HCT116 (cell line): ENCODE measurements around the gene FLT3. TPM values are rescaled to one million over a fixed set of nuclear protein-coding genes. Genes with fewer than 3 reads are reported as not detected.
"Not testable (repeated sequence)": the region's sequence is repeated elsewhere in the genome, so short reads cannot be mapped to it uniquely, and the experiment has no call there.

Experiments
- ATAC-seq: fragments of 200-7000 bp; cut with Tn5 transposase; 2 replicates; pipeline ENCODE4 v1.9.1; 2020; ENCODE audit warnings: mild to moderate bottlenecking, moderate library complexity
- BruUV-seq: library from RNA; stranded (reverse); fragments of 400-500 nt; replicated peaks from 2 replicates; lab custom pipeline; 2021; lab: Mats Ljungman, UMichigan
- CTCF ChIA-PET: fragments of 300-600 bp; sonication (Branson Sonifier 250); formaldehyde crosslinking; loops from one replicate; lab custom pipeline; 2021; ENCODE audit warnings: antibody characterized with exemption; lab: Charles Lee
- POLR2A ChIA-PET: fragments of 300-600, 350-600 bp; sonication (Branson Sonifier 250); formaldehyde crosslinking; loops from one replicate; lab custom pipeline; 2021; ENCODE audit warnings: antibody characterized with exemption; lab: Charles Lee
- RAD21 ChIA-PET, 2 experiments: fragments of 300-600 bp; sonication (Branson Sonifier 250); formaldehyde crosslinking; loops; one replicate each; lab custom pipeline; 2023; ENCODE audit warnings: low total read pairs in 2 of 2; ENCODE audit not compliant: uncharacterized antibody in 2 of 2, unreplicated experiment in 2 of 2, low non-redundant PET in 1 of 2; lab: Charles Lee
- DNase-seq: peaks from one replicate; pipeline ENCODE4 v3.0.0-alpha.2; 2010; ENCODE audit warnings: low read depth, low spot score
- H2AFZ ChIP-seq: fragments of 200-600 bp; shearing (Covaris generic), sonication (generic); 2 replicates; pipeline ENCODE4 v1.6.1; 2017; ENCODE audit warnings: low read depth, mixed run types, mixed read lengths, antibody characterized with exemption, low read length; ENCODE audit not compliant: poor library complexity, severe bottlenecking
- H3K27ac ChIP-seq: 2 replicates; pipeline ENCODE4 v1.5.1; 2012; ENCODE audit warnings: low read depth, low read length
- H3K27me3 ChIP-seq: fragments of 200-600 bp; sonication (generic); 2 replicates; pipeline ENCODE4 v1.6.1; 2016; ENCODE audit warnings: mixed run types, low read length, mixed read lengths; ENCODE audit not compliant: insufficient read depth
- H3K36me3 ChIP-seq, 2 experiments: fragments of 200-500 bp in 1 of 2; fragments of 200-600 bp in 1 of 2; sonication (Bioruptor generic) in 1 of 2; sonication (generic) in 1 of 2; 2 replicates each; pipeline versions ENCODE4 v1.5.1 to v1.6.1; 2014 to 2016; ENCODE audit warnings: low read length in 2 of 2, inconsistent platforms in 1 of 2, mixed read lengths in 1 of 2, mixed run types in 1 of 2; ENCODE audit not compliant: insufficient read depth in 2 of 2, control insufficient read depth in 1 of 2
- H3K4me1 ChIP-seq, 2 experiments: fragments of 200-600 bp in 1 of 2; sonication (generic) in 1 of 2; 2 replicates each; pipeline versions ENCODE4 v1.5.1 to v1.6.1; 2012 to 2017; ENCODE audit warnings: low read length in 2 of 2, inconsistent platforms in 1 of 2, mild to moderate bottlenecking in 1 of 2, mixed read lengths in 1 of 2, mixed run types in 1 of 2, moderate library complexity in 1 of 2; ENCODE audit not compliant: insufficient read depth in 2 of 2, control insufficient read depth in 1 of 2
- H3K4me2 ChIP-seq: fragments of 200-600 bp; sonication (generic); 2 replicates; pipeline ENCODE4 v1.6.1; 2017; ENCODE audit warnings: mixed run types, low read length, mixed read lengths
- H3K4me3 ChIP-seq, 2 experiments: fragments of 200-600 bp in 1 of 2; sonication (generic) in 1 of 2; replicated peaks in 1 of 2; 2 replicates each; pipeline ENCODE4 v1.5.1; 2011 to 2016; ENCODE audit warnings: low read length in 2 of 2, control low read depth in 1 of 2, low read depth in 1 of 2, mild to moderate bottlenecking in 1 of 2, mixed read lengths in 1 of 2, mixed run types in 1 of 2
- H3K79me2 ChIP-seq: fragments of 200-600 bp; sonication (generic); 2 replicates; pipeline ENCODE4 v1.6.1; 2017; ENCODE audit warnings: mild to moderate bottlenecking, mixed run types, low read length, moderate library complexity, mixed read lengths; ENCODE audit not compliant: insufficient read depth
- H3K9ac ChIP-seq: fragments of 200-600 bp; sonication (generic); 2 replicates; pipeline ENCODE4 v1.6.1; 2016; ENCODE audit warnings: low read length, mixed read lengths
- H3K9me2 ChIP-seq: fragments of 200-600 bp; sonication (generic), shearing (Covaris generic); 2 replicates; pipeline ENCODE4 v1.6.1; 2017; ENCODE audit warnings: mixed run types, mild to moderate bottlenecking, moderate library complexity; ENCODE audit not compliant: insufficient read depth
- H3K9me3 ChIP-seq, 2 experiments: fragments of 200-500 bp in 1 of 2; fragments of 200-600 bp in 1 of 2; sonication (Bioruptor generic) in 1 of 2; sonication (generic) in 1 of 2; 2 replicates each; pipeline ENCODE4 v1.6.1; 2014 to 2017; ENCODE audit warnings: low read length in 2 of 2, mixed read lengths in 2 of 2, inconsistent platforms in 1 of 2, low read depth in 1 of 2, mild to moderate bottlenecking in 1 of 2, mixed run types in 1 of 2, moderate library complexity in 1 of 2; ENCODE audit not compliant: control insufficient read depth in 1 of 2, insufficient read depth in 1 of 2
- H4K20me1 ChIP-seq: fragments of 200-600 bp; sonication (generic), shearing (Covaris generic); 2 replicates; pipeline ENCODE4 v1.6.1; 2017; ENCODE audit warnings: mixed run types, mild to moderate bottlenecking, moderate library complexity; ENCODE audit not compliant: insufficient read depth
- ATF3 ChIP-seq: IDR thresholded peaks from 2 replicates; pipeline ENCODE4 v1.6.1; 2012
- CEBPB ChIP-seq: IDR thresholded peaks from 2 replicates; pipeline ENCODE4 v1.6.1; 2012; ENCODE audit warnings: low read depth
- EGR1 ChIP-seq: IDR thresholded peaks from 2 replicates; pipeline ENCODE4 v1.6.1; 2012; ENCODE audit warnings: low read depth
- ELF1 ChIP-seq: IDR thresholded peaks from 2 replicates; pipeline ENCODE4 v1.6.1; 2012; ENCODE audit warnings: low read depth, borderline replicate concordance
- EZH2 ChIP-seq: fragments of 200-600 bp; sonication (generic); IDR thresholded peaks from 2 replicates; pipeline ENCODE4 v1.6.1; 2017; ENCODE audit warnings: antibody characterized with exemption, mixed run types
- EZH2phosphoT487 ChIP-seq: fragments of 200-600 bp; IDR thresholded peaks from 2 replicates; pipeline ENCODE4 v1.6.1; 2018; ENCODE audit warnings: antibody characterized with exemption, borderline replicate concordance
- FOSL1 ChIP-seq: IDR thresholded peaks from 2 replicates; pipeline ENCODE4 v1.6.1; 2012; ENCODE audit warnings: low read depth
- JUND ChIP-seq: IDR thresholded peaks from 2 replicates; pipeline ENCODE4 v1.6.1; 2012
- POLR2A ChIP-seq: IDR thresholded peaks from 2 replicates; pipeline ENCODE4 v1.7.0; 2011; ENCODE audit warnings: borderline replicate concordance; ENCODE audit not compliant: insufficient read depth, insufficient read length; ENCODE audit errors: extremely low read depth
- RAD21 ChIP-seq: IDR thresholded peaks from 2 replicates; pipeline ENCODE4 v1.6.1; 2012; ENCODE audit warnings: low read depth, mild to moderate bottlenecking
- SIN3A ChIP-seq: IDR thresholded peaks from 2 replicates; pipeline ENCODE4 v1.6.1; 2012; ENCODE audit warnings: low read depth
- SP1 ChIP-seq: IDR thresholded peaks from 2 replicates; pipeline ENCODE4 v1.6.1; 2012; ENCODE audit warnings: low read depth
- SRF ChIP-seq: IDR thresholded peaks from 2 replicates; pipeline ENCODE4 v1.6.1; 2012; ENCODE audit warnings: low read depth
- TCF7L2 ChIP-seq: IDR thresholded peaks from 2 replicates; pipeline ENCODE4 v1.7.0; 2011; ENCODE audit warnings: borderline replicate concordance, inconsistent platforms; ENCODE audit not compliant: insufficient read depth, insufficient read length; ENCODE audit errors: extremely low read depth
- YY1 ChIP-seq: IDR thresholded peaks from 2 replicates; pipeline ENCODE4 v1.6.1; 2011; ENCODE audit warnings: low read length, low read depth, moderate library complexity, mild to moderate bottlenecking; ENCODE audit not compliant: insufficient replicate concordance; ENCODE audit errors: extremely low read depth
- ZFX ChIP-seq: fragments of 450-650 bp; IDR thresholded peaks from 2 replicates; pipeline ENCODE4 v1.6.1; 2017
- ZNF274 ChIP-seq: fragments of 200-500 bp; sonication (Bioruptor generic); IDR thresholded peaks from 2 replicates; pipeline ENCODE4 v1.6.1; 2014; ENCODE audit warnings: mild to moderate bottlenecking, low read depth, low read length, inconsistent platforms
- intact Hi-C: fragments of 100-400 bp; cut with micrococcal nuclease; formaldehyde crosslinking; loops from 2 replicates; pipeline ENCODE4 v1.10.0; 2022
- total RNA-seq: library from RNA; stranded (reverse); gene quantifications from one replicate; pipeline ENCODE4 v1.2.1, GENCODE V29; 2021; ENCODE audit not compliant: unreplicated experiment
- TF ChIP-seq, protein P1 (sequence below), 3 experiments: fragments of 200-600 bp in 1 of 3; sonication (generic) in 1 of 3; IDR thresholded peaks in 2 of 3; conservative IDR thresholded peaks in 1 of 3; 2 replicates each; pipeline ENCODE4 v1.5.1; 2012 to 2017; ENCODE audit warnings: low read depth in 2 of 3, low read length in 2 of 3, antibody characterized with exemption in 1 of 3, borderline replicate concordance in 1 of 3, control low read depth in 1 of 3, mild to moderate bottlenecking in 1 of 3, mixed read lengths in 1 of 3, mixed run types in 1 of 3, moderate library complexity in 1 of 3; ENCODE audit not compliant: insufficient read depth in 1 of 3

The FLT3 gene
- total RNA-seq, 1 experiment from 2014 or later, result 0.17 TPM

DNA sequence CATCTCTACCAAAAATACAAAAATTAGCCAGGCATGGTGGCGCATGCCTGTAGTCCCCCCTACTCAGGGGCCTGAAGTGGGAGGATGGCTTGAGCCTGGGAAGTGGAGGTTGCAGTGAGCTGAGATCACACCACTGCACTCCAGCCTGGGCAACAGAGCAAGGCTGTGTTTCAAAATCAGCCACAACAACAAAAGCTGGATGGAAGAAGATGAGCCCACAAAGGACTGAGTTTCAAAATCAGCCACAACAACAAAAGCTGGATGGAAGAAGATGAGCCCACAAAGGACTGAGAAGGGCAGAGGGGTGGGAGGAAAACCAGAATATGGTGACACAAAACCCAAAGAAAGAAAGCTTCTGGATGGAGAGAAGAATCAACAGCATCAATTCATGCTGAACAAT lies 67.9 kb downstream of the FLT3 start:
- H2AFZ ChIP-seq, H3K27ac ChIP-seq, H3K9me3 ChIP-seq, POLR2A ChIA-PET, H3K4me3 ChIP-seq, H3K9ac ChIP-seq, ATAC-seq, DNase-seq, H3K27me3 ChIP-seq, H3K9me2 ChIP-seq, H3K79me2 ChIP-seq, RAD21 ChIA-PET, CTCF ChIA-PET, H3K4me2 ChIP-seq, H4K20me1 ChIP-seq, intact Hi-C loops, H3K36me3 ChIP-seq, BruUV-seq: not testable (repeated sequence)
- peaks cover 8 to 20% of the 10 kb centered on the region in 2 experiments for H3K4me1 ChIP-seq

DNA sequence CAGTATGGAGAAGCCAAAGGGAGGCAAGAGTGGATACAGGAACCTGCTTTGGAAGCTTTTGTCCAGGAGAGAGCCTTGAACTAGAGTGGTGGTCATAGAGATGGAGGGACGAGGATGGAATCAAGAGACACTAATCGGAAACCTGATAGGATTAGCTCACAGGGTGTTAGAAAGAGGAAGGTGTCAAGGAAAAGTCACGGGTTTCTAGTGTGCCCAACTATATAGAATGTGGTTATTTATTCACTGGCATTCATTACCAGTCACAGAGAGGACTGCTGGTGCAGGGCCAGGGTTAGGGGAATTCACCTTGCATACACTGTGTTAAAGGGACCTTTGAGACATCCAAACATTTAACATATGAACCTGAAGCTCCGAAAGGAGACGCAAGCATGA lies 68.5 kb downstream of the FLT3 start:
- Histone ChIP-seq H2AFZ (no peak overlapping the region), H3K4me2 (no peak overlapping the region), H3K9ac (no peak overlapping the region), H3K9me3 (no peaks in the 10 kb centered on the region)
- ATAC-seq, result no peak
- no TSS peak for BruUV-seq
- no peak for TF ChIP-seq POLR2A
- TF ChIP-seq ELF1, result no peak
- TF ChIP-seq YY1, result no peak
- no peak for TF ChIP-seq JUND
- no peak for TF ChIP-seq ZFX
- no peak for TF ChIP-seq SP1
- TF ChIP-seq, protein P1, sequence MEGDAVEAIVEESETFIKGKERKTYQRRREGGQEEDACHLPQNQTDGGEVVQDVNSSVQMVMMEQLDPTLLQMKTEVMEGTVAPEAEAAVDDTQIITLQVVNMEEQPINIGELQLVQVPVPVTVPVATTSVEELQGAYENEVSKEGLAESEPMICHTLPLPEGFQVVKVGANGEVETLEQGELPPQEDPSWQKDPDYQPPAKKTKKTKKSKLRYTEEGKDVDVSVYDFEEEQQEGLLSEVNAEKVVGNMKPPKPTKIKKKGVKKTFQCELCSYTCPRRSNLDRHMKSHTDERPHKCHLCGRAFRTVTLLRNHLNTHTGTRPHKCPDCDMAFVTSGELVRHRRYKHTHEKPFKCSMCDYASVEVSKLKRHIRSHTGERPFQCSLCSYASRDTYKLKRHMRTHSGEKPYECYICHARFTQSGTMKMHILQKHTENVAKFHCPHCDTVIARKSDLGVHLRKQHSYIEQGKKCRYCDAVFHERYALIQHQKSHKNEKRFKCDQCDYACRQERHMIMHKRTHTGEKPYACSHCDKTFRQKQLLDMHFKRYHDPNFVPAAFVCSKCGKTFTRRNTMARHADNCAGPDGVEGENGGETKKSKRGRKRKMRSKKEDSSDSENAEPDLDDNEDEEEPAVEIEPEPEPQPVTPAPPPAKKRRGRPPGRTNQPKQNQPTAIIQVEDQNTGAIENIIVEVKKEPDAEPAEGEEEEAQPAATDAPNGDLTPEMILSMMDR (IDR thresholded peaks at IDR 0.05 in 2 of 3, conservative IDR thresholded peaks at IDR 0.05 in 1 of 3; ENCODE audit: borderline replicate concordance in 1 of 3, insufficient read depth in 1 of 3, low read depth in 2 of 3, low read length in 2 of 3), result no peak
- no peak for TF ChIP-seq ATF3
- TF ChIP-seq SIN3A, result no peak
- no peak for TF ChIP-seq RAD21
- no peak for TF ChIP-seq EZH2
- no peak for TF ChIP-seq CEBPB
- TF ChIP-seq EGR1, result no peak
- no peak for TF ChIP-seq SRF
- TF ChIP-seq TCF7L2, result no peak
- no peak for TF ChIP-seq ZNF274
- no peak for TF ChIP-seq FOSL1
- no peak for TF ChIP-seq EZH2phosphoT487
- TF ChIP-seq, all 23 proteins: peak for 0
- Histone ChIP-seq H3K4me3 (no peak overlapping the region), H4K20me1 (no peaks in the 10 kb centered on the region), H3K4me1 (peaks cover 5 to 16% of the 10 kb centered on the region in 2 experiments), H3K9me2 (no peaks in the 10 kb centered on the region), H3K27me3 (no peaks in the 10 kb centered on the region), H3K79me2 (no peaks in the 10 kb centered on the region), H3K27ac (no peak overlapping the region), H3K36me3 (no peaks in the 10 kb centered on the region)
- intact Hi-C loops, result no loop called here
- ChIA-PET RAD21 (no interaction called here), CTCF (no interaction called here), POLR2A (no interaction called here)
- no peak for DNase-seq
